GM21360 (cell line): ENCODE data around the gene CCDC92B.
"Not testable (repeated sequence)": the region's sequence is repeated elsewhere in the genome, so short reads cannot be mapped to it uniquely, and the experiment has no call there.

Experiments
- ATAC-seq: cut with Tn5 transposase; IDR thresholded peaks from one replicate; pipeline ENCODE4 v1.9.1; 2021; ENCODE audit warnings: mild to moderate bottlenecking, moderate library complexity; ENCODE audit not compliant: unreplicated experiment

CCDC92B gene

DNA sequence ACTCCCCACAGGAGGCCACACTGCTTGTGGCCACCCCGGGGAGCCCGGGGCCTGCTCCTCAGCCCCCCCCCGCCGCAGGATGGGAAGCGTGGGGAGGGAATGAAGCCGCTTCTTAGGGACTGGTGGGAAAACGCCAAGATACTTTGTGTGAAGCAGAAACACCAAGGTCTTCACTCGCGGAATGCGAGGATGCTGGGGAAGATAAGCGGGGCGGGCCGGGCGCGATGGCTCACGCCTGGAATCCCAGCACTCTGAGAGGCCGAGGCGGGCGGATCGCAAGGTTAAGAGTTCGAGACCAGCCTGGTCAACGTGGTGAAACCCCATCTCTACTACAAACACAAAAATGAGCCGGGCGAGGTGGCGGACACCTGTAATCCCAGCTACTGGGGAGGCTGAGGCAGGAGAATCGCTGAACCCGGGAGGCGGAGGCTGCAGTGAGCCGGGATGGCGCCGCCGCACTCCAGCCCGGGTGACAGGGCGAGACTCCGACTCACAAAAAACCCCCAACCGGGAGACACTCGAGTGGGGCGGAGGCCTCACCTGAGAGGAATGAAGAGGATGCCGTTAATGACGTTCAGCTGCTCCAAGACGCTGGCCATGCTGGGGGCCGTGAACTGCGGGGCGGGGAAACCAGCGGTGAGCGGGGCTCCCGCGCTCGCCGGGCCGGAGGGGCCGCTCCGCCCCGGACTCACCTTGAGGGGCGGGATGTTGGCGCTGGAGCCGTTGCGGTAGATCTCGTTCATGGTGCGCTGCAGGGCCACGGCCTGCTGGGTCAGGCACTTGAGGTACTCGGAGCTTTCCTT lies 58.2 kb downstream of the CCDC92B start:
- no peak for ATAC-seq

DNA sequence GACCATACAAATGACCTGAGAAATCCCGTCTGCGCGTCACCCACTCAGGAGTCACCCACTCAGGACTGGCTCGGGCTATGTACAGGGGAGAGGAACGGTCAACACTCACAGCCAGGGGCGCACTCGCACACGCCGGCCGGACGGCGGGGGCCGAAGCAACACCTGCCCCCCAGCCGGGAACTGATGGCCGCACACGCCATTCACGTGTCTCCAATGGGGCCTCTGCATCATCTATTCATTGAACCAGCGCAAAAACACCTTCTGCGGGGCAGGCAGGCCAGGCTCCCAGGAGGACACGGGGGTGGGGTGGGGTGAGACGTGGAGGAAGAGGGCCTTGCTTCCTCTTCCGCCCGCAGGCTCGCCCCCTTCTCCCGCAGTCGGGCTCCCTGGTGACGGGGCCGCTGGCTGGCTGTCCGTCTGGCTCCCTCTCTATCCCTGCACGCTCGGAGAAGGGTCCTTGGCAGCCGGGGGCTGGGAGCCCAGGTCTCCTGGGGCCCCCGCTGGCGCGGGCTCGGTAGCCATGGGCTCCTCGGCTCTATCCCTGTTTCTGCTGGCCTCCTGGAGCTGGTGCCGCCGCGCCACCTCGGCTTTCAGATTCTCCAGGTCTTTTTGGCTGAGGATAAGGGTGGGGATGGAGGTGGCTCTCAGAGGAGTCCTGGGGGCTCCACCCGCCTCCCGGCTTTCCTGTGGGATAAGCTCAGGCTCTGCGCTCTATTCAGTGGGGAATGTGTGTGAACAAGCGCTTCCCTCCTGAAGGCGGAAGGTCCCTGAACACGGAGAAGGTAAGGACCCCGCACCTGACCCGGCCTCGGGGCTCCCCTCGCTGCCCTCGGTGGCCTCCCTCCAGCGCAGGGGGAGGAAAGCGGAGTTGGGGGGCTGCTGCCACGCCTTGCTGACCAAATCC lies 59.0 kb downstream of the CCDC92B start:
- no peak for ATAC-seq

DNA sequence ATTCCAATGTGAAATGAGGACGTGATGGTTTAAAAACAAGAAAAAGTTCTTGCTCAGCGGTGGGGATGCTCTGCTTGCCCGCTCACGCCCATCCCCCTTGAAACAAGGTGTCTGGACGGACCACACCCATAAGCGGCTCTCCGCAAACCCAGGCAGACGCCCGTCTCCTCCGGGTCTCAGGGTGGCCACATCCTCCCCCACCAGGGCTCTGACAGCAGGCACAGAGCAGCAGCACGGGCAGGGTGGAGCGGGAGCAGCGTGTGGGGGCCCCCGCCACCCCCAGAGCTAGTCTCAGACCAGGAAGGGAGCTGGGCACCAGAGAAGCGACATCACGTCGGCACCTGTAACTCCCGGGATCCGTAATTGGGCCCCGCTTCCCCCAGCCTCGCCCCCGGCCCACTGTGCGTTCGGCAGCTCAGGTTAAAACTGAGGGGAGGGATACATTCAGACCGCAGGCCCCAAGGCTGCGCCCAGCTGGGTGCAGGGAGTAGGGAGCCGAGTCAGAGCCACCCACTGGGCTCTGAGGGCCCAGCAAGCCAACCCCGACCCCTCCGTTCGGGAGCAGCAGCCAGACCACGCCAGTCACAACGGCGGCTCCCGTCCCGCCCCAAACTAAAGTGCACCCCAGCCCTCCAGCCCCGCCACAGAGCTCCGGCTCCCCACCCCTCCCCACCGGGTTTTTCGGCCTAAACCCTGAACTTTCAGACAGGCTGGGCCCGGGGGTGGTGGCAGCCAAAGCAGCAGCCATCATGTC lies 59.9 kb downstream of the CCDC92B start:
- no peak for ATAC-seq

DNA sequence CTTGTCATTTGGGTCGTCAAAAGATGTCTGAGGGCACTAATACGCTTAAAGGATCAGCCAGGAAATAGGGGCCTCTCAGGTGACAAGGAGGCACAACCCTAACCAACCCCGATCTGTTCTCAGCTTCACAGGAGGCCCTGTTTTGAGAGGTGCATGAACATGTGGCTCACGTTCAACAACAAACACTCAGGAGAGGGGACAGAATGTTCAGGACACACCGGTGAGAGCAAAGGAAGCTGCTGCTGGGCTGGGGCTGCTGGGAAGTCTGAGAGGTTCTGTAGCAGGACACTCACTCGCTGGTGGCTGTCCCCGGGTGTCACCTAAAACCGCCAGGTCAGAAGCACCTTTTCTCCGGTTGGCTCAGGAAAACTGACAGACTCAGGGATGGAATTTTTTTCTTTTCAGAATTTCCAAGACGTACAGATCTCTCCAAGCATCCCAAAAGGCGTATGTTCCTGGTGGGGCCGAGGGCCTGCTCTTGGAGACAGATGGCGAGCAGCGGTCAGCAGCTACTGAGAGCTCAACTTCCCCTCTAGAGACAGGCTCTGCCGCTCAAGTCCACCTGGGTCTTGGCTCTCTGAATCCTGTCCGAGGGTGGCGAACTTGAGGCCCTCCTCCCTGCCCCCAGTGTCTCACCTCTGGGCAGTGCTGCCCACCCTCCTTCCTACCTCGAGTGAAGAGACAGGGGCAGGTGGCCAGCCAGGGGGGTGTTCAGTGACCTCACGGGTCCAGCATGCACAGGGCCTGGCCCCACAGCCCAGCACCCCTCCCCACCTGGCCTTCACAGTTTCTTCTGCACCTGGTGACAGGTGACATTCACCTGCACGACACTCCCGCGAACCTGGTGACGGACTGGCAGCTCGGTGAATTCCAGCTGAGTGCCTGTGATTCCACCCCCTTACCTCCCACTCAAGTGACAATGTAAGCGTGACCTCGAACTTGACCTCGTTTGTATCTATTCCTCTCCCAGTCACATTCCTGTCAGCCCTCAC lies 60.8 kb downstream of the CCDC92B start:
- no peak for ATAC-seq

- no peak for ATAC-seq
Measured at GRCh38 chr17:2687074-2687418, 62.4 kb downstream of the CCDC92B start.

- ATAC-seq: no peak
Measured at GRCh38 chr17:2685696-2686095, 63.8 kb downstream of the CCDC92B start.

DNA sequence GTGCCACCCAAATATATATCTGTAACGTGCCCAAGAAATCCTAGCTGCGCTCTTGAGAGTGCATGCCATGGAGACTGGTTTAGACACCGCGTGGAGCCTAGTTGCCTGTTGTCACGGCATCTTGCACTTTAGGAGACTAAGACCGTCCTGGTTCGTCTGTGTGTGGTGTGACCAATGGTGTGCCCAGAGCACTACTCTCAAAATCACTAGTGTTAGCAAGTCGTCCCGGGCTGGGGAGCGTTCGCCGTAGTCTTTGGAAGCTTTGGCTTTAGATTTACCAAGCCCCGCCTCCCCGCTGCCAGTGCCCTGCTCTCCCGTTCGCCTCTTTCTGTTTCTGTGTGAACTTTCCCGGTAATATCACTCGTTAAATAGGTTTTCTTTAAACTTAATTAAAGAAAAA lies 64.9 kb downstream of the CCDC92B start:
- no peak for ATAC-seq

- no peak for ATAC-seq
Measured at GRCh38 chr17:2683912-2684311, 65.5 kb downstream of the CCDC92B start.

- no peak for ATAC-seq
Measured at GRCh38 chr17:2682176-2682938, 67.1 kb downstream of the CCDC92B start.

GRCh38 chr17:2681650-2682049 lies 67.8 kb downstream of the CCDC92B start:
- ATAC-seq: no peak

- ATAC-seq: no peak
Measured at GRCh38 chr17:2680961-2681360, 68.5 kb downstream of the CCDC92B start.

- not testable (repeated sequence) for ATAC-seq
Measured at GRCh38 chr17:2679247-2679646, 70.2 kb downstream of the CCDC92B start.
